ENCODE data around the gene SPACA6. TPM values are rescaled to one million over a fixed set of nuclear protein-coding genes. Genes with fewer than 3 reads are reported as not detected.

Gene SPACA6
- total RNA-seq, 1 experiment from 2014 or later, result 18.9 TPM

DNA sequence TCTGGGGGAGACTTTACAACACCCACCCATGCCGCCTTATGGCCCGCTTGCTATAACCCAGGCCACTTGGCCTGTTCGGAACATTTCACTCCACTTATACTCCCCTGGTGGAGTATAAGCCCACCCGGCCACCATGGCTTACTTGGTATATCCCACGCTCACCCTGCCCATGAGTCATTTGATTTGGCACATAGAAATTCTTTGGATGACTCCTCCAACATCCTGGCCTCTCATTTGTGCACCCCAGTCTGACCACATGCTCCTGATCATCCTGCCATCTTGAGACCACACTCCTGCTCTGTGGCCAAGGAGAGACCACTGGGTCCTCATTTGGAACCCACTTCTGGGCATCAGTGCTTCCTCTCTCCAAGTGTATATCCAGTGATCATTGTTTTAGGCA lies 5.2 kb downstream of the SPACA6 start:
- no peak overlapping the region for H4K5ac ChIP-seq (ENCODE audit: insufficient read length, low read depth, low read length)
- no peak overlapping the region for H2AFZ ChIP-seq (ENCODE audit: low read length)
- no peak overlapping the region for H3K4ac ChIP-seq (ENCODE audit: low read depth, low read length)
- H3T11ph ChIP-seq (ENCODE audit: low read length), result no peak overlapping the region
- no peak overlapping the region for H3K27ac Mint-ChIP-seq
- H3K9me3 Mint-ChIP-seq, result peaks cover 0 to 3% of the 10 kb centered on the region in 2 experiments; a peak in 1 of 5 replicates
- DNase-seq, result no peak
- peaks cover 9 to 73% (median 43%) of the 10 kb centered on the region in 3 experiments for H3K36me3 Mint-ChIP-seq (ENCODE audit: insufficient read depth in 1 of 3, low read depth in 3 of 3)
- no peak overlapping the region for H2BK20ac ChIP-seq (ENCODE audit: low read depth, low read length, poor library complexity, severe bottlenecking)
- no peak overlapping the region for H2BK5ac ChIP-seq (ENCODE audit: insufficient read length, low read length)
- peaks cover 13% of the 10 kb centered on the region for H3K23me2 ChIP-seq (ENCODE audit: insufficient read length, low read depth, low read length, poor library complexity, severe bottlenecking)
- H3K4me2 ChIP-seq (ENCODE audit: insufficient read depth, insufficient read length, low read length), result no peak overlapping the region
- no peak overlapping the region for H2BK12ac ChIP-seq (ENCODE audit: insufficient read length, low read depth, low read length)
- H2AK5ac ChIP-seq (ENCODE audit: insufficient read length, low read length), result no peak overlapping the region
- no peaks in the 10 kb centered on the region for H3K9me3 ChIP-seq (ENCODE audit: control insufficient read depth, low read depth, low read length)
- H3K4me1 ChIP-seq (ENCODE audit: insufficient read depth, low read length), result peaks cover 2% of the 10 kb centered on the region; the same call in 1 of the 2 replicates
- peaks cover 21 to 24% of the 10 kb centered on the region in 2 experiments for H3K4me1 Mint-ChIP-seq
- H3K23ac ChIP-seq (ENCODE audit: insufficient read length, low read depth, low read length), result no peak overlapping the region
- H3K4me3 Mint-ChIP-seq, result no peak overlapping the region
- H3K27me3 Mint-ChIP-seq (ENCODE audit: low read depth), result no peaks in the 10 kb centered on the region
- H4K8ac ChIP-seq (replicated peaks; ENCODE audit: insufficient read length, low read depth, low read length), result no peak overlapping the region
- no peaks in the 10 kb centered on the region for H4K20me1 ChIP-seq (ENCODE audit: control insufficient read depth, insufficient read depth, insufficient read length)
- H4K91ac ChIP-seq (ENCODE audit: insufficient read length, low read depth, low read length), result no peak overlapping the region
- no peaks in the 10 kb centered on the region for H3K79me2 ChIP-seq (ENCODE audit: insufficient read depth, low read length)
- no peaks in the 10 kb centered on the region for H3K27me3 ChIP-seq (ENCODE audit: insufficient read depth, low read length)
- H3K79me1 ChIP-seq (ENCODE audit: insufficient read depth, low read depth, low read length, poor library complexity, severe bottlenecking), result no peaks in the 10 kb centered on the region
- H3K14ac ChIP-seq (ENCODE audit: insufficient read depth, low read length), result no peak overlapping the region
- no peak overlapping the region for H2BK15ac ChIP-seq (ENCODE audit: low read depth, low read length)
- TF ChIP-seq, protein P1, sequence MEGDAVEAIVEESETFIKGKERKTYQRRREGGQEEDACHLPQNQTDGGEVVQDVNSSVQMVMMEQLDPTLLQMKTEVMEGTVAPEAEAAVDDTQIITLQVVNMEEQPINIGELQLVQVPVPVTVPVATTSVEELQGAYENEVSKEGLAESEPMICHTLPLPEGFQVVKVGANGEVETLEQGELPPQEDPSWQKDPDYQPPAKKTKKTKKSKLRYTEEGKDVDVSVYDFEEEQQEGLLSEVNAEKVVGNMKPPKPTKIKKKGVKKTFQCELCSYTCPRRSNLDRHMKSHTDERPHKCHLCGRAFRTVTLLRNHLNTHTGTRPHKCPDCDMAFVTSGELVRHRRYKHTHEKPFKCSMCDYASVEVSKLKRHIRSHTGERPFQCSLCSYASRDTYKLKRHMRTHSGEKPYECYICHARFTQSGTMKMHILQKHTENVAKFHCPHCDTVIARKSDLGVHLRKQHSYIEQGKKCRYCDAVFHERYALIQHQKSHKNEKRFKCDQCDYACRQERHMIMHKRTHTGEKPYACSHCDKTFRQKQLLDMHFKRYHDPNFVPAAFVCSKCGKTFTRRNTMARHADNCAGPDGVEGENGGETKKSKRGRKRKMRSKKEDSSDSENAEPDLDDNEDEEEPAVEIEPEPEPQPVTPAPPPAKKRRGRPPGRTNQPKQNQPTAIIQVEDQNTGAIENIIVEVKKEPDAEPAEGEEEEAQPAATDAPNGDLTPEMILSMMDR (conservative IDR thresholded peaks at IDR 0.05), result no peak
- no peak overlapping the region for H3K56ac ChIP-seq (ENCODE audit: insufficient read length, low read depth, low read length)
- no peak overlapping the region for H2BK120ac ChIP-seq (ENCODE audit: low read depth, low read length, poor library complexity, severe bottlenecking)
- WGBS (ENCODE audit: extremely low coverage, insufficient read length, low lambda C conversion rate), result no CpG with 5 or more reads among the region's 5 CpGs
- no peak overlapping the region for H3K9ac ChIP-seq (ENCODE audit: extremely low read depth, insufficient read length, low read length)
- no peak overlapping the region for H3K27ac ChIP-seq (ENCODE audit: insufficient read length, low read depth, low read length)
- no peak overlapping the region for H3K18ac ChIP-seq (ENCODE audit: insufficient read length, low read depth, low read length)
